Calu3 (cell line): ENCODE results near the gene NELL1. TPM values are rescaled to one million over a fixed set of nuclear protein-coding genes. Genes with fewer than 3 reads are reported as not detected.
A peak's percentile ranks its signal among the peaks of the same experiment; 100 is the strongest.

Experiments used
- BruUV-seq: library from RNA; stranded (reverse); fragments of 400-500 nt; replicated peaks from 2 replicates; lab custom pipeline; 2021; lab: Mats Ljungman, UMichigan
- CTCF ChIA-PET: fragments of 300-600 bp; sonication (Branson Sonifier 250); formaldehyde crosslinking; loops from one replicate; lab custom pipeline; 2022; ENCODE audit warnings: antibody characterized with exemption; lab: Charles Lee
- DNase-seq: peaks from one replicate; pipeline ENCODE4 v3.0.0; 2022
- H3K27ac Mint-ChIP-seq: one replicate; pipeline ENCODE4 v1.8.0; 2022; ENCODE audit warnings: mixed read lengths; ENCODE audit not compliant: unreplicated experiment
- H3K27me3 Mint-ChIP-seq: one replicate; pipeline ENCODE4 v1.8.0; 2022; ENCODE audit warnings: mixed read lengths; ENCODE audit not compliant: unreplicated experiment
- H3K36me3 Mint-ChIP-seq: one replicate; pipeline ENCODE4 v1.8.0; 2022; ENCODE audit warnings: mild to moderate bottlenecking, moderate library complexity, mixed read lengths; ENCODE audit not compliant: insufficient read depth, unreplicated experiment
- H3K4me1 Mint-ChIP-seq: one replicate; pipeline ENCODE4 v1.8.0; 2022; ENCODE audit warnings: mild to moderate bottlenecking, low read depth, mixed read lengths; ENCODE audit not compliant: unreplicated experiment
- H3K4me3 Mint-ChIP-seq: one replicate; pipeline ENCODE4 v1.8.0; 2022; ENCODE audit warnings: mild to moderate bottlenecking, low read depth, moderate library complexity, mixed read lengths; ENCODE audit not compliant: unreplicated experiment
- H3K9me3 Mint-ChIP-seq: one replicate; pipeline ENCODE4 v1.8.0; 2022; ENCODE audit warnings: low read depth, mixed read lengths; ENCODE audit not compliant: unreplicated experiment
- intact Hi-C: fragments of 100-400 bp; cut with micrococcal nuclease; formaldehyde crosslinking; loops from one replicate; pipeline ENCODE4 v1.10.0; 2022; ENCODE audit not compliant: unreplicated experiment
- total RNA-seq: library from RNA; stranded (reverse); gene quantifications from 2 replicates; pipeline ENCODE4 v1.2.3, GENCODE V29; 2022
- TF ChIP-seq, protein P1 (sequence below): fragments of 200-600 bp; IDR thresholded peaks from one replicate; pipeline ENCODE4 v1.8.0; 2022; ENCODE audit warnings: antibody characterized with exemption; ENCODE audit not compliant: unreplicated experiment

The NELL1 gene
- total RNA-seq, 1 experiment from 2014 or later, result not detected

- intact Hi-C loops, result no loop called here
- Mint-ChIP-seq H3K4me1 (no peaks in the 10 kb centered on the region), H3K36me3 (no peaks in the 10 kb centered on the region), H3K9me3 (peaks cover 3% of the 10 kb centered on the region), H3K4me3 (no peak overlapping the region), H3K27ac (no peak overlapping the region), H3K27me3 (no peaks in the 10 kb centered on the region)
- BruUV-seq, result no TSS peak
- TF ChIP-seq, protein P1, sequence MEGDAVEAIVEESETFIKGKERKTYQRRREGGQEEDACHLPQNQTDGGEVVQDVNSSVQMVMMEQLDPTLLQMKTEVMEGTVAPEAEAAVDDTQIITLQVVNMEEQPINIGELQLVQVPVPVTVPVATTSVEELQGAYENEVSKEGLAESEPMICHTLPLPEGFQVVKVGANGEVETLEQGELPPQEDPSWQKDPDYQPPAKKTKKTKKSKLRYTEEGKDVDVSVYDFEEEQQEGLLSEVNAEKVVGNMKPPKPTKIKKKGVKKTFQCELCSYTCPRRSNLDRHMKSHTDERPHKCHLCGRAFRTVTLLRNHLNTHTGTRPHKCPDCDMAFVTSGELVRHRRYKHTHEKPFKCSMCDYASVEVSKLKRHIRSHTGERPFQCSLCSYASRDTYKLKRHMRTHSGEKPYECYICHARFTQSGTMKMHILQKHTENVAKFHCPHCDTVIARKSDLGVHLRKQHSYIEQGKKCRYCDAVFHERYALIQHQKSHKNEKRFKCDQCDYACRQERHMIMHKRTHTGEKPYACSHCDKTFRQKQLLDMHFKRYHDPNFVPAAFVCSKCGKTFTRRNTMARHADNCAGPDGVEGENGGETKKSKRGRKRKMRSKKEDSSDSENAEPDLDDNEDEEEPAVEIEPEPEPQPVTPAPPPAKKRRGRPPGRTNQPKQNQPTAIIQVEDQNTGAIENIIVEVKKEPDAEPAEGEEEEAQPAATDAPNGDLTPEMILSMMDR, result no peak
- CTCF ChIA-PET, result no interaction called here
- no peak for DNase-seq
Measured at GRCh38 chr11:21543901-21544300, 874.5 kb downstream of the NELL1 start.

- CTCF ChIA-PET, result no interaction called here
- BruUV-seq, result no TSS peak
- peaks cover 3% of the 10 kb centered on the region for H3K9me3 Mint-ChIP-seq
- intact Hi-C loops, result no loop called here
- no peak overlapping the region for H3K27ac Mint-ChIP-seq
- no peaks in the 10 kb centered on the region for H3K4me1 Mint-ChIP-seq
- TF ChIP-seq, protein P1, result no peak
- DNase-seq, result no peak
- H3K27me3 Mint-ChIP-seq, result no peaks in the 10 kb centered on the region
- no peak overlapping the region for H3K4me3 Mint-ChIP-seq
- no peaks in the 10 kb centered on the region for H3K36me3 Mint-ChIP-seq
Measured at GRCh38 chr11:21545699-21546098, 876.3 kb downstream of the NELL1 start.

DNA sequence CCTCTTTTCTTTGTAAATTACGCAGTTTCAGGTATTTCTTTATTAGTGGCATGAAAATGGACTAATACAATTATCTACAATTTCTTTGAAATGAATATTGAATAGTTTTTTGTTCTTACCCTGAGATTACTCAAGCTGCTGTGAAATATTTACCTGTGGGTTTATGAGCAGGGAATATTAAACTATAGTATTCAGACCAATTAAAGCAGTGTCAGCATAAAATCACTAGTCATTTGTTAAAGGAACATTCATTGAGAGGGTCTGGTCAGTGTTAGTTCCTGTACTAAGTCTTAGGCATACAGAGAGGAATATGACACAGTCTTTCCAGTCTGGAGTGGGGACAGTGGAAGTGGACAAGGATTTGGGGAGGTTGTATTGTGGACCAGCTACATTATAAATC, 877.3 kb downstream of the NELL1 start:
- H3K4me3 Mint-ChIP-seq, result no peak overlapping the region
- CTCF ChIA-PET, result no interaction called here
- no peaks in the 10 kb centered on the region for H3K4me1 Mint-ChIP-seq
- BruUV-seq, result no TSS peak
- H3K27ac Mint-ChIP-seq, result no peak overlapping the region
- peaks cover 3% of the 10 kb centered on the region for H3K9me3 Mint-ChIP-seq
- no peaks in the 10 kb centered on the region for H3K36me3 Mint-ChIP-seq
- TF ChIP-seq, protein P1, result no peak
- DNase-seq, result no peak
- intact Hi-C loops, result no loop called here
- H3K27me3 Mint-ChIP-seq, result no peaks in the 10 kb centered on the region

- no TSS peak for BruUV-seq
- Mint-ChIP-seq H3K27me3 (no peaks in the 10 kb centered on the region), H3K27ac (peak overlapping the region; percentile 6), H3K4me3 (no peak overlapping the region), H3K36me3 (no peaks in the 10 kb centered on the region), H3K9me3 (peaks cover 3% of the 10 kb centered on the region), H3K4me1 (peaks cover 24% of the 10 kb centered on the region)
- intact Hi-C loops, result no loop called here
- TF ChIP-seq, protein P1, result no peak
- no peak for DNase-seq
- CTCF ChIA-PET, result interaction anchor here (1.7 kb wide), 1 partner anchor 9 kb away, joined by 13 read pairs; no protein-coding TSS in a partner anchor
Measured at GRCh38 chr11:21552911-21553310, 883.5 kb downstream of the NELL1 start.
